ENCODE data around the gene NAT14.
"Not testable (repeated sequence)": the region's sequence is repeated elsewhere in the genome, so short reads cannot be mapped to it uniquely, and the experiment has no call there.

NAT14 gene

GRCh38 chr19:55526216-55527196 is 41.5 kb downstream of the NAT14 start:
- TF ChIP-seq, protein P1, sequence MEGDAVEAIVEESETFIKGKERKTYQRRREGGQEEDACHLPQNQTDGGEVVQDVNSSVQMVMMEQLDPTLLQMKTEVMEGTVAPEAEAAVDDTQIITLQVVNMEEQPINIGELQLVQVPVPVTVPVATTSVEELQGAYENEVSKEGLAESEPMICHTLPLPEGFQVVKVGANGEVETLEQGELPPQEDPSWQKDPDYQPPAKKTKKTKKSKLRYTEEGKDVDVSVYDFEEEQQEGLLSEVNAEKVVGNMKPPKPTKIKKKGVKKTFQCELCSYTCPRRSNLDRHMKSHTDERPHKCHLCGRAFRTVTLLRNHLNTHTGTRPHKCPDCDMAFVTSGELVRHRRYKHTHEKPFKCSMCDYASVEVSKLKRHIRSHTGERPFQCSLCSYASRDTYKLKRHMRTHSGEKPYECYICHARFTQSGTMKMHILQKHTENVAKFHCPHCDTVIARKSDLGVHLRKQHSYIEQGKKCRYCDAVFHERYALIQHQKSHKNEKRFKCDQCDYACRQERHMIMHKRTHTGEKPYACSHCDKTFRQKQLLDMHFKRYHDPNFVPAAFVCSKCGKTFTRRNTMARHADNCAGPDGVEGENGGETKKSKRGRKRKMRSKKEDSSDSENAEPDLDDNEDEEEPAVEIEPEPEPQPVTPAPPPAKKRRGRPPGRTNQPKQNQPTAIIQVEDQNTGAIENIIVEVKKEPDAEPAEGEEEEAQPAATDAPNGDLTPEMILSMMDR (IDR thresholded peaks at IDR 0.05; ENCODE audit: low read depth, low read length, missing control alignments): no peak
- no peak for DNase-seq (ENCODE audit: low read depth)
- H3K4me3 ChIP-seq (ENCODE audit: low read depth, low read length): no peak overlapping the region

GRCh38 chr19:55527197-55528029 is 42.4 kb downstream of the NAT14 start:
- no peak overlapping the region for H3K4me3 ChIP-seq (ENCODE audit: low read depth, low read length)
- DNase-seq (ENCODE audit: low read depth): no peak
- TF ChIP-seq, protein P1 (IDR thresholded peaks at IDR 0.05; ENCODE audit: low read depth, low read length, missing control alignments): no peak

GRCh38 chr19:55528030-55528803 is 43.2 kb downstream of the NAT14 start:
- no peak for DNase-seq (ENCODE audit: low read depth)
- H3K4me3 ChIP-seq (ENCODE audit: low read depth, low read length): no peak overlapping the region
- TF ChIP-seq, protein P1 (IDR thresholded peaks at IDR 0.05; ENCODE audit: low read depth, low read length, missing control alignments): no peak

DNA sequence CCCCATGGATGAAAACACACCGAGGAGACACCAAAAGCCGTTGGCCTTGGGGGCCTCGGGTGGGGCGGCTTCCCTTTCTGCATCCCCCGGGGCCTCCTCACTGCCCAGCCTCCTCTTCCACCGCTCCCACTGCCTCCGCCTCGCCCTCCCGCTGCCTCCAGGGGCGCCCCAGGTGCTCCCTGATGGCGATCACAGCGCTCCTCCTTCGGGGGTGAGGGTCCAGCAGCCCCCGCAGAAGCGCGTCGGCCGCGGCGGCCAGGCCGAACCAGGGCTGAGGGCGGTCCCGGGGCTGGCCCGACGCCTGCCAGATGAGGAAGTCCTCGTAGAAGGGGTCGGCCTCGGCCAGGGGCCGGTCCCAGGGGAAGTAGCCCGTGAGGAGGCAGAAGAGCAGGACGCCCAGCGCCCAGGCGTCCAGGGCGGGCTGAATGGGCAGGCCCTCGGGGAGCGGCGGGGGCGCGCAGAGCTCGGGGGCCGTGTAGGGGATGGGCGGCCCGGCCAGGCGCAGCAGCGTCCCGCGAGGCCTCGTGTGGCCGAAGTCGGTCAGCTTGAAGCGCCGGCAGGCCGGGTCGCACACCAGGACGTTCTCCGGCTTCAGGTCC is 44.7 kb downstream of the NAT14 start:
- no peak overlapping the region for H3K4me3 ChIP-seq (ENCODE audit: low read depth, low read length)
- TF ChIP-seq, protein P1 (IDR thresholded peaks at IDR 0.05; ENCODE audit: low read depth, low read length, missing control alignments): no peak
- DNase-seq (ENCODE audit: low read depth): no peak

- TF ChIP-seq, protein P1 (IDR thresholded peaks at IDR 0.05; ENCODE audit: low read depth, low read length, missing control alignments): no peak
- no peak for DNase-seq (ENCODE audit: low read depth)
- no peak overlapping the region for H3K4me3 ChIP-seq (ENCODE audit: low read depth, low read length)
These were observed 46.0 kb downstream of the NAT14 start for GRCh38 chr19:55530996-55531395.

GRCh38 chr19:55534280-55534679 is 49.3 kb downstream of the NAT14 start:
- not testable (repeated sequence) for DNase-seq (ENCODE audit: low read depth); H3K4me3 ChIP-seq (ENCODE audit: low read depth, low read length)

Measured in GM12864 (cell line).